AG08395 (cell line): ENCODE measurements around the gene MAPK8IP2.

Experiments used
- DNase-seq: peaks from one replicate; pipeline ENCODE4 v3.0.0; 2012; ENCODE audit warnings: mixed read lengths, low spot score

Gene MAPK8IP2

GRCh38 chr22:50575426-50575941 is 25.1 kb upstream of the MAPK8IP2 start:
- DNase-seq: no peak

- peak; percentile 37 for DNase-seq
Measured at GRCh38 chr22:50576070-50576469, 24.5 kb upstream of the MAPK8IP2 start.

- DNase-seq: no peak
Measured at GRCh38 chr22:50576806-50577696, 23.5 kb upstream of the MAPK8IP2 start.

GRCh38 chr22:50577697-50577986 is 23.0 kb upstream of the MAPK8IP2 start:
- DNase-seq: no peak

- DNase-seq: peak; percentile 47
Measured at GRCh38 chr22:50577987-50578775, 22.4 kb upstream of the MAPK8IP2 start, which contains the start of gene CPT1B. Gene CPT1B, minus strand, starts transcription at chr22:50578427. Its CDS starts 512 bp downstream, at chr22:50577915.

- no peak for DNase-seq
Measured at GRCh38 chr22:50578776-50579310, 21.8 kb upstream of the MAPK8IP2 start.

GRCh38 chr22:50579752-50580151 is 20.8 kb upstream of the MAPK8IP2 start:
- DNase-seq: no peak

GRCh38 chr22:50581031-50581949 is 19.3 kb upstream of the MAPK8IP2 start:
- DNase-seq: no peak

GRCh38 chr22:50581950-50582492 is 18.6 kb upstream of the MAPK8IP2 start:
- DNase-seq: no peak

GRCh38 chr22:50582493-50583293 is 17.9 kb upstream of the MAPK8IP2 start, which contains the start of gene CHKB:
Gene CHKB, minus strand, starts transcription at chr22:50582849. Its CDS starts 68 bp downstream, at chr22:50582781.
- peak; percentile 99 for DNase-seq

- no peak for DNase-seq
Measured at GRCh38 chr22:50583294-50583861, 17.2 kb upstream of the MAPK8IP2 start.

GRCh38 chr22:50584106-50585096 is 16.2 kb upstream of the MAPK8IP2 start:
- no peak for DNase-seq

- DNase-seq: no peak
Measured at GRCh38 chr22:50585238-50585637, 15.4 kb upstream of the MAPK8IP2 start.

- DNase-seq: no peak
Measured at GRCh38 chr22:50585781-50586180, 14.8 kb upstream of the MAPK8IP2 start.

- DNase-seq: no peak
Measured at GRCh38 chr22:50586416-50586815, 14.2 kb upstream of the MAPK8IP2 start.

- no peak for DNase-seq
Measured at GRCh38 chr22:50587407-50587806, 13.2 kb upstream of the MAPK8IP2 start.

GRCh38 chr22:50595189-50595588 is 5.4 kb upstream of the MAPK8IP2 start:
- no peak for DNase-seq

GRCh38 chr22:50597097-50597496 is 3.5 kb upstream of the MAPK8IP2 start:
- DNase-seq: no peak
